Nephron progenitor cell (in vitro differentiated cells): ENCODE measurements around the gene RAB26.

ENCODE experiments used
- DNase-seq: peaks from one replicate; pipeline ENCODE4 v3.0.0; 2021
- H3K27ac Mint-ChIP-seq: 2 replicates; pipeline ENCODE4 v1.8.0; 2021; ENCODE audit warnings: mild to moderate bottlenecking, moderate library complexity, mixed read lengths
- H3K27me3 Mint-ChIP-seq: 2 replicates; pipeline ENCODE4 v1.8.0; 2021; ENCODE audit warnings: mild to moderate bottlenecking, low read depth, mixed read lengths; ENCODE audit not compliant: poor library complexity
- H3K36me3 Mint-ChIP-seq: 2 replicates; pipeline ENCODE4 v1.8.0; 2021; ENCODE audit warnings: low read depth, mixed read lengths
- H3K4me1 Mint-ChIP-seq: 2 replicates; pipeline ENCODE4 v1.8.0; 2021; ENCODE audit warnings: mixed read lengths
- H3K4me3 Mint-ChIP-seq: 2 replicates; pipeline ENCODE4 v1.8.0; 2021; ENCODE audit warnings: mild to moderate bottlenecking, moderate library complexity, mixed read lengths
- H3K9me3 Mint-ChIP-seq: 2 replicates; pipeline ENCODE4 v1.8.0; 2021; ENCODE audit warnings: mild to moderate bottlenecking, moderate library complexity, mixed read lengths
- CTCF ChIP-seq: fragments of 200-600 bp; sonication (generic); IDR thresholded peaks from 2 replicates; pipeline ENCODE4 v1.5.0; 2021; ENCODE audit warnings: antibody characterized with exemption

Gene RAB26

GRCh38 chr16:2157480-2158261, 9.2 kb downstream of the RAB26 start:
- Mint-ChIP-seq H3K4me1 (peaks cover 59% of the 10 kb centered on the region), H3K9me3 (no peaks in the 10 kb centered on the region), H3K27ac (peak overlapping the region; percentile 78), H3K36me3 (no peaks in the 10 kb centered on the region), H3K4me3 (peak overlapping the region; percentile 90), H3K27me3 (no peaks in the 10 kb centered on the region)
- no peak for DNase-seq
- TF ChIP-seq CTCF, result no peak

GRCh38 chr16:2158262-2158638, 9.8 kb downstream of the RAB26 start:
- H3K27me3 Mint-ChIP-seq, result no peaks in the 10 kb centered on the region
- H3K9me3 Mint-ChIP-seq, result no peaks in the 10 kb centered on the region
- H3K4me3 Mint-ChIP-seq, result no peak overlapping the region
- no peak overlapping the region for H3K27ac Mint-ChIP-seq
- no peaks in the 10 kb centered on the region for H3K36me3 Mint-ChIP-seq
- peaks cover 54% of the 10 kb centered on the region for H3K4me1 Mint-ChIP-seq
- no peak for TF ChIP-seq CTCF
- no peak for DNase-seq

GRCh38 chr16:2159175-2159838, 10.9 kb downstream of the RAB26 start:
- Mint-ChIP-seq H3K27ac (no peak overlapping the region), H3K36me3 (peaks cover 7% of the 10 kb centered on the region), H3K4me3 (no peak overlapping the region), H3K4me1 (peaks cover 44% of the 10 kb centered on the region), H3K27me3 (no peaks in the 10 kb centered on the region), H3K9me3 (no peaks in the 10 kb centered on the region)
- no peak for DNase-seq
- TF ChIP-seq CTCF, result no peak

- no peak for DNase-seq
- Mint-ChIP-seq H3K4me1 (peaks cover 37% of the 10 kb centered on the region), H3K4me3 (no peak overlapping the region), H3K36me3 (peaks cover 10% of the 10 kb centered on the region), H3K27me3 (no peaks in the 10 kb centered on the region), H3K9me3 (no peaks in the 10 kb centered on the region), H3K27ac (no peak overlapping the region)
- TF ChIP-seq CTCF, result no peak
Measured at GRCh38 chr16:2160915-2161551, 12.6 kb downstream of the RAB26 start.

GRCh38 chr16:2161911-2162310, 13.5 kb downstream of the RAB26 start:
- Mint-ChIP-seq H3K27me3 (no peaks in the 10 kb centered on the region), H3K36me3 (peaks cover 13% of the 10 kb centered on the region), H3K27ac (no peak overlapping the region)

More at GRCh38 chr16:2161911-2162310, 13.5 kb downstream of the RAB26 start:
- peaks cover 28% of the 10 kb centered on the region for H3K4me1 Mint-ChIP-seq
- no peak for TF ChIP-seq CTCF
- DNase-seq, result no peak
- no peak overlapping the region for H3K4me3 Mint-ChIP-seq
- no peaks in the 10 kb centered on the region for H3K9me3 Mint-ChIP-seq
